Right lobe of liver (tissue), 6 donors: Measurements from ENCODE around the gene SIK3. TPM values are rescaled to one million over a fixed set of nuclear protein-coding genes. Genes with fewer than 3 reads are reported as not detected.
A peak's percentile ranks its signal among the peaks of the same experiment; 100 is the strongest.

Source experiments
- ATAC-seq, 4 donors: fragments of 200-7000 bp; cut with Tn5 transposase; one replicate each; pipeline ENCODE4 v1.9.1; 2020; ENCODE audit warnings: mild to moderate bottlenecking in 4 of 4, moderate library complexity in 4 of 4
- DNase-seq, 3 donors: peaks; one replicate each; pipeline ENCODE4 v3.0.0-alpha.2; 2020
- H3K27ac ChIP-seq, 3 donors: fragments of 200-600 bp; one replicate each; pipeline ENCODE4 v1.8.0; 2022
- H3K27me3 ChIP-seq, 2 donors: fragments of 200-600 bp; one replicate each; pipeline ENCODE4 v1.8.0; 2022
- H3K36me3 ChIP-seq, 4 donors: fragments of 200-600 bp; sonication (generic) in 1 of 4; one replicate each; pipeline versions ENCODE4 v1.5.1 to v1.8.0; 2017 to 2022; ENCODE audit warnings: control low read depth in 1 of 4
- H3K4me1 ChIP-seq, 4 donors: fragments of 200-600 bp; sonication (generic) in 1 of 4; one replicate each; pipeline versions ENCODE4 v1.5.1 to v1.8.0; 2017 to 2022; ENCODE audit warnings: control low read depth in 1 of 4
- H3K4me3 ChIP-seq, 3 donors: fragments of 200-600 bp; one replicate each; pipeline ENCODE4 v1.8.0; 2022
- H3K9me3 ChIP-seq, 4 donors: fragments of 200-600 bp; sonication (generic) in 1 of 4; one replicate each; pipeline versions ENCODE4 v1.5.1 to v1.8.0; 2017 to 2022; ENCODE audit warnings: control low read depth in 1 of 4
- POLR2A ChIP-seq: fragments of 450-650 bp; IDR thresholded peaks from one replicate; pipeline ENCODE4 v1.6.1; 2017; ENCODE audit warnings: antibody characterized with exemption, mild to moderate bottlenecking
- WGBS: methylation state at CpG from one replicate; pipeline ENCODE4 v1.1.6; 2018; ENCODE audit warnings: low coverage, low lambda C conversion rate; ENCODE audit not compliant: insufficient coverage; ENCODE audit errors: missing lambda C conversion rate; 5-methylcytosine and 5-hydroxymethylcytosine counted together
- intact Hi-C, 2 donors: fragments of 100-400 bp; cut with DNase I; formaldehyde crosslinking; loops; one replicate each; pipeline versions ENCODE4 v1.11.2 to v1.14.1; 2022
- small RNA-seq, 2 experiments: library from RNA; depleted of rRNA; stranded (forward); fragments of <200 nt; gene quantifications; one replicate each; pipeline ENCODE3, GENCODE V24; 2016
- total RNA-seq, 6 experiments: library from RNA; depleted of rRNA in 2 of 6; stranded (reverse); fragments of >200 nt in 2 of 6; fragmentation: NEBNext Ultra II Directional in 3 of 6; extraction: Animal tissue kit (Norgen Biotek cat#: 25700) in 3 of 6; gene quantifications; one replicate each; pipeline versions ENCODE4 v1.1.0 to v1.2.4, GENCODE V29; 2016 to 2023
- TF ChIP-seq, protein P1 (sequence below), 4 donors: fragments of 200-600 bp in 3 of 4; fragments of 450-650 bp in 1 of 4; IDR thresholded peaks; one replicate each; pipeline versions ENCODE4 v1.5.1 to v1.8.0; 2016 to 2022; ENCODE audit warnings: antibody characterized with exemption in 4 of 4, mild to moderate bottlenecking in 2 of 4
- donor health status: DM: no; HTN: yes; CAD: no.
- donor health status: DM: no; HTN: no; CAD: no.
- donor health status: DM: no; HTN: no; CAD: no.
- donor health status: DM: no; HTN: yes; CAD: no.
- donor health status: DM: no; HTN: yes; CAD: no.

The SIK3 gene
- total RNA-seq, 6 experiments from 2014 or later: 22.0 to 35.4 (median 26.8) TPM

DNA sequence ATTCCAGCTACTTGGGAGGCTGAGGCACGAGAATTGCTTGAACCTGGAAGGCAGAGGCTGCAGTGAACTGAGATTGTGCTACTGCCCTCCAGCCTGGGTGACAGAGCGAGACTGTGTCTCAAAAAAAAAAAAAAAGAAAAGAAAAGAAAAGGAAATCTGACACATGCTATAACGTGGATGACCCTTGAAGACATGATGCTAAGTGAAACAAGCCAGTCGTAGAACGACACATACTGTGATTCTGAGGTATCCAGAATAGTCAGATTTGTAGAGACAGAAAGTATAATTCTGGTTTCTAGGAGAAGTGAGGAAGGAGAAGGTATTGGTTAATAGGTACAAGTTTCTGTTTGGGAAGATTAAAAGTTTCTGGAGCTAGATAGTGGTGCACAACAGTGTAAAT, 299.9 kb downstream of the SIK3 start:
- WGBS: 71% methylated on average over 5 of the region's 5 CpGs

GRCh38 chr11:116797816-116798215, 300.4 kb downstream of the SIK3 start:
- 38% methylated on average over 5 of the region's 5 CpGs for WGBS
- ATAC-seq: peak; percentile 69 to 78 (median 76)
- intact Hi-C loops: no loop called here

More for the DNA sequence above, 299.9 kb downstream of the SIK3 start:
- DNase-seq (no peak), ATAC-seq (no peak)
- no peaks in the 10 kb centered on the region for H3K36me3 ChIP-seq
- TF ChIP-seq, protein P1, sequence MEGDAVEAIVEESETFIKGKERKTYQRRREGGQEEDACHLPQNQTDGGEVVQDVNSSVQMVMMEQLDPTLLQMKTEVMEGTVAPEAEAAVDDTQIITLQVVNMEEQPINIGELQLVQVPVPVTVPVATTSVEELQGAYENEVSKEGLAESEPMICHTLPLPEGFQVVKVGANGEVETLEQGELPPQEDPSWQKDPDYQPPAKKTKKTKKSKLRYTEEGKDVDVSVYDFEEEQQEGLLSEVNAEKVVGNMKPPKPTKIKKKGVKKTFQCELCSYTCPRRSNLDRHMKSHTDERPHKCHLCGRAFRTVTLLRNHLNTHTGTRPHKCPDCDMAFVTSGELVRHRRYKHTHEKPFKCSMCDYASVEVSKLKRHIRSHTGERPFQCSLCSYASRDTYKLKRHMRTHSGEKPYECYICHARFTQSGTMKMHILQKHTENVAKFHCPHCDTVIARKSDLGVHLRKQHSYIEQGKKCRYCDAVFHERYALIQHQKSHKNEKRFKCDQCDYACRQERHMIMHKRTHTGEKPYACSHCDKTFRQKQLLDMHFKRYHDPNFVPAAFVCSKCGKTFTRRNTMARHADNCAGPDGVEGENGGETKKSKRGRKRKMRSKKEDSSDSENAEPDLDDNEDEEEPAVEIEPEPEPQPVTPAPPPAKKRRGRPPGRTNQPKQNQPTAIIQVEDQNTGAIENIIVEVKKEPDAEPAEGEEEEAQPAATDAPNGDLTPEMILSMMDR (IDR thresholded peaks at IDR 0.05): no peak
- no peak for TF ChIP-seq POLR2A
- no peaks in the 10 kb centered on the region for H3K27me3 ChIP-seq
- H3K27ac ChIP-seq: no peak overlapping the region
- intact Hi-C loops: no loop called here
- H3K4me1 ChIP-seq: peaks cover 0 to 30% (median 3%) of the 10 kb centered on the region in 4 donors
- H3K4me3 ChIP-seq: no peak overlapping the region
- no peaks in the 10 kb centered on the region for H3K9me3 ChIP-seq

DNA sequence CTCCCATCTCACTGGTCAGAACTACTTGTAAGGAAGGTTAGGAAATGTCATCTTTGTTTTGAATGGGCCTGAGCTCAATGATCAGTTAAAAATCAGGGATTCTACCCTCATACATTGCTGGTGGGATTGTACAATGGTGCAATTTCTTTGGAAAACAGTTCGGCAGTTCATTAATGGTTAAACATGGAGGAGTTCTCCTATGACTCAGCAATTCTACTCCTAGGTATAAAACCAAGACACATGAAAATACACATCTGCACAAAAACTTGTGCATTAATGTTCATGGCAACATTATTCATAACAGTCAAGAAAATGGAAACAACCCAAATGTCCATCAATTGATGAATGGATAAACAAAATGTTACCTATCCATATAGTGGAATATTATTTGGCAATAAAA, 301.7 kb downstream of the SIK3 start:
- H3K36me3 ChIP-seq: no peaks in the 10 kb centered on the region
- TF ChIP-seq, protein P1 (IDR thresholded peaks at IDR 0.05): no peak
- TF ChIP-seq POLR2A: no peak
- intact Hi-C loops: no loop called here
- H3K4me3 ChIP-seq: no peak overlapping the region
- WGBS: 70% methylated on average over 1 of the region's 1 CpG
- H3K27me3 ChIP-seq: no peaks in the 10 kb centered on the region
- no peak for ATAC-seq
- H3K9me3 ChIP-seq: no peaks in the 10 kb centered on the region
- DNase-seq: no peak
- H3K27ac ChIP-seq: no peak overlapping the region
- H3K4me1 ChIP-seq: peaks cover 0 to 41% (median 7%) of the 10 kb centered on the region in 4 donors

More at GRCh38 chr11:116797816-116798215, 300.4 kb downstream of the SIK3 start:
- TF ChIP-seq POLR2A: no peak
- TF ChIP-seq, protein P1 (IDR thresholded peaks at IDR 0.05): no peak
- no peaks in the 10 kb centered on the region for H3K9me3 ChIP-seq
- H3K27me3 ChIP-seq: no peaks in the 10 kb centered on the region
- DNase-seq: no peak
- H3K36me3 ChIP-seq: no peaks in the 10 kb centered on the region
- H3K27ac ChIP-seq: no peak overlapping the region
- peaks cover 0 to 35% (median 6%) of the 10 kb centered on the region in 4 donors for H3K4me1 ChIP-seq
- H3K4me3 ChIP-seq: no peak overlapping the region

- DNase-seq: no peak
- H3K9me3 ChIP-seq: no peaks in the 10 kb centered on the region
- WGBS: 57% methylated on average over 1 of the region's 2 CpGs
- H3K27me3 ChIP-seq: no peaks in the 10 kb centered on the region
- no peak overlapping the region for H3K27ac ChIP-seq
- TF ChIP-seq, protein P1 (IDR thresholded peaks at IDR 0.05): no peak
- ATAC-seq: no peak
- no peak overlapping the region for H3K4me3 ChIP-seq
- peaks cover 0 to 5% (median 0%) of the 10 kb centered on the region in 4 donors for H3K36me3 ChIP-seq
- H3K4me1 ChIP-seq: peaks cover 0 to 44% (median 7%) of the 10 kb centered on the region in 4 donors
- intact Hi-C loops: loop anchor here in 1 of 2 donors (5.0 kb wide), 1 partner anchor 42 kb away; the partner anchor contains the start of gene APOA1
Observed at GRCh38 chr11:116794851-116795250, 303.4 kb downstream of the SIK3 start.

- intact Hi-C loops: loop anchor here in 1 of 2 donors (5.0 kb wide), 1 partner anchor 44 kb away; the partner anchor contains the start of gene APOA1
- H3K4me1 ChIP-seq: peaks cover 0 to 53% (median 7%) of the 10 kb centered on the region in 4 donors
- ATAC-seq (no peak), DNase-seq (no peak)
- H3K27ac ChIP-seq: no peak overlapping the region
- peaks cover 0 to 7% (median 0%) of the 10 kb centered on the region in 4 donors for H3K36me3 ChIP-seq
- no peaks in the 10 kb centered on the region for H3K9me3 ChIP-seq
- TF ChIP-seq POLR2A: no peak
- H3K4me3 ChIP-seq: no peak overlapping the region
- WGBS: no CpG with 5 or more reads among the region's 1 CpG
- H3K27me3 ChIP-seq: no peaks in the 10 kb centered on the region
Observed at GRCh38 chr11:116793772-116794097, 304.5 kb downstream of the SIK3 start.

Small RNA genes lying within 50 kb of the gene (small RNA-seq; reads per million reads assigned to genes)
- gene AP000936.3: 0 reads per million in 2 experiments
- gene RNY4P6: 0.39 to 1.1 reads per million in 2 experiments

Other genes starting within 250 kb of the SIK3 start
- gene PAFAH1B2, start 45.9 kb upstream of the SIK3 start, total RNA-seq: 10 to 100 TPM; 22.2 to 39.1 (median 29.3) TPM
- gene SIDT2, start 80.3 kb upstream of the SIK3 start, total RNA-seq: 10 to 100 TPM; 24.6 to 49.9 (median 35.5) TPM
- gene TAGLN, start 100.9 kb upstream of the SIK3 start, total RNA-seq: 100 to 1,000 TPM in 4 of 6 experiments, 10 to 100 TPM in 2; 41.2 to 158 (median 112) TPM
- gene PCSK7, start 133.6 kb upstream of the SIK3 start, total RNA-seq: 10 to 100 TPM; 19.3 to 28.5 (median 25.8) TPM
- 1 to 10 TPM; 5.6 to 9.4 (median 7.3) TPM for gene RNF214, start 134.2 kb upstream of the SIK3 start, total RNA-seq
- gene BACE1-AS, start 192.9 kb upstream of the SIK3 start, total RNA-seq: 1 to 10 TPM in 5 of 6 experiments, under 1 TPM in 1; 0.75 to 2.9 (median 2.1) TPM
- 10 to 100 TPM; 19.2 to 42.8 (median 23.7) TPM for gene BACE1, start 217.8 kb upstream of the SIK3 start, total RNA-seq
- gene CEP164, start 229.4 kb upstream of the SIK3 start, total RNA-seq: 10 to 100 TPM in 2 of 6 experiments, 1 to 10 TPM in 4; 7.2 to 11.2 (median 8.6) TPM